IPS DF 4.7 (cell line): ENCODE measurements around the gene WFS1.

Experiments
- DNase-seq: peaks from one replicate; pipeline ENCODE4 v3.0.0-alpha.2; 2013; ENCODE audit warnings: low spot score; ENCODE audit errors: extremely low read depth

WFS1 gene

DNA sequence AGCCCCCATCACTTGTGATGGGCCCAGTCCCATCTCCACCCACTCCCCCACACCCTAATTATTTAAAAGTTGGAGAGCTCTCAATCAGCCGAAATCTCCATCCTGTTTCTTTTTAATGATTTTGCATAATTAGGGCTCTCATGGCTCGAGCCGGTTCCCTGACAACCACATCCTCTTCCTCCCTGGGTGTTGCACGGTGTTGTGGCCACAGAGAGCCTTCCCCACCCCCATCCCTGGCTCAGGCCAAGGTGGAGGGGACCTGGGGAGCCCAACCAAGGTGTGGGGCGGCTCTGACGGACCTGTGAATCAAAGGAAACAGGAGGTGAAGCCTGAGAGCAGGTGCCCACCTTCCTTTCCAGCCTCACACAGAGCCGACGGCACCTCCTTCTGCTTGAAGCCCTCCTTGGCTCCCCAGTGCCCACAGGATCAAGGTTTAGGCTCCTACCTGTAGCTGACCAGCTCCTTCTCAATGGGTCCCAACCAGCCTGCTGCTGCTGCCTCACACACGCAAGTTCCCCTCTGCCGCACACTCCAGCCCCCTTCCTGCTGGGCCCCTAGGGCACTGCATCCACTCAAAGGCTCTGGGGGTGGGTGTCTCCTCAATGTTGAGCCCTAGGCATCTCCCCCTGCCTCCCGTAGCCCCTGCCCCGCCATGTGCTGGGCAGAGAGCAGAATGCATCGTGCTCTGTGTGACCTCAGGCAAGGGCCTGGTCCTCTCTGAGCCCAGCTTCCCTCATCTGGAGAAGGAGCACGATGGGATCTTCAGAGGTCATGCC lies 68.7 kb downstream of the WFS1 start:
- DNase-seq: no peak

DNA sequence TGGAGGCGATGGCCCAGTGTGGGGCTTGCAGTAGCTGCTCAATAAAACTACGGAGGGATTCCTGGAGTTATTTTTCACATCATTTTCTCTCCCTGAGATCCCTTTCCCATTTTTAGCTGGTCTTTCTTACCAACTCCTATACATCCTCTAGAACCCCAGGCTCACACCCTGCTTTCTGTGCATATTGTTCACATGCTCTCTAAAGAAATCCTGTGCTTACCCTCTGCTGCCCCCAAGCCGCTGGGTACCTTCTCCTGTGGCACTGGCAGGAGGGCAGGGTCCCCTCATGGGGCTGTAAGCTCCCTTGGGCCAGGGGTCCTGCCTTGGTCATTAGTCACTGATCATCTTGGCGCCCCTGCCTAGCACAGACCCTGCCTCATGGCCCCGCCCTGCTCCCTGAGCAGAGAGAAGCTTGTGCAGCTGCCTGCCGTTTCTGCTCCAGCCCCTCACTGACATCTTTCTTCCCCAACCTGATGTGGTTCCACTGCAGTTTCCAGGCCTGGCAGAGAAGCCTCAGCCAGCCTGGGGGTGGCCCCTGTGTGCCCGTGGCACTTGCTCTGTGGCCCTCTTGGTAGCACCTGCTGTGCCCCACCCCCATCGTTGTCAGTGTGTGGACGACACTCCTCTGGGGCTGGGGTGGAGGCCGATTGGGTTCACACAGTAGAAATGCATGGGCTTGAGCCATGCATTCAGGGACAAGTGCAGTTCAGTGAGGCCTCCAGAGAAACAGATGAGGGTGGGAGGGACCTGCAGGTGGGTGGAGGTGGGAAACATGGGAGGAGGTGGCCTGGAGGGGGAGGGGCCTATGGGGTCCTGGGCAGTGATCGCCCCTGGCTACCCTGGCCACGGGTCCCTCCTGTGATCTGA lies 69.5 kb downstream of the WFS1 start:
- no peak for DNase-seq

DNA sequence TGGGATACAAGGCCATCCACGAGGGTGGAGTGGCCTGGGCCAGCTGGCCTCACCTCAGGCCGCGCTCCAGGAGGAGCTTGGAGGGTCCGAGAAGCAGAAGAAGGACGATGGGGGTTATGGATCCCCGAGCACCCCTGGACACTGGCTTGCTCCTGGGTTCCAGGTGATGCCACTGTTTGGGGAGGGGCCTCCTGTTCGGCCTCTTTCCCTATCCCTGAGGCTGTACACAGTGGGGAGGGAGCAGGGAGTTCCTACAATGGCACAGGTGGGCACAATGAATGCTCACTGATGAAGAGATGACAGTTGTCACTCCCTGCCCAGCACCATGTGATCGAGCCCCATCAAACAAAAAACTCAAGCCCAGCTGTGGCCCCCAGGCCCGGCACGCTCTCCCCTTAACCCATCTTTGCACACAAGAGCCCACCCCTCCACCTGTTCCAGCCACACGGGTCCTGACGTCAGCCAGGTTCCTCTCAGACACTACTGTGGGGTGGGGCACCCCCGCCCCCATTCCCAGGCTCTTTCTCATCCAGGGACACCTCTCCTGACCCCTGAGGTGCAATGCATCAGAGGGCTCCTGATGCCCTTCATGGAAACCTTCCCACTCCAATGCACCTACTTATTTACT lies 70.3 kb downstream of the WFS1 start:
- no peak for DNase-seq

DNA sequence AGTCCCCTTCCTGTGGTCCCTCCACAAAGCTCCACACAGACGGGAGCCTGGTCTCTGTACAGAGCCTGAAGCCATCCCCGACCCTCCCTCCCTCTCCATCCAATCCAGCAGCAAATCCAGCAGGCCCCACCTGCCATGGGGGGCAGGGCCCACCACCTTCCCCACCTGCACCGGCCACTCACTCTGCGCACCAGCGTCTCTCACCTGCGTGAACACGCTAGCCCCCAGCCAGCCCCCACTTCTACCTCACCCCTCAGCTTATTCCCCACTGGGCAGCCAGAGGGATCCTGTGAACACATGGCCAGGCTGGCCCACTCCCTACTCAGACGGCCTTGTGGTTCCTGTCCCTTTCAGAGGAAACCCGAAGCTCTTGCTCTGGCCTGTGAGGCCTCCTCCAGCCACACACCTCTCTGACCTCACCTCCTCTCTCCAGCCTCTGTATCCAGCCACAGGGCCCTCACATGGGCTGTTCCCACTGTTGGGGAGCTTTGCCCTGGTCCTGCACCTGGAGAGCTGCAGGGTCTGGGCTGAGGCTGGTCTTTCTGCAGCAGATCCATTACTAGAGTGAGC lies 70.9 kb downstream of the WFS1 start:
- no peak for DNase-seq

DNA sequence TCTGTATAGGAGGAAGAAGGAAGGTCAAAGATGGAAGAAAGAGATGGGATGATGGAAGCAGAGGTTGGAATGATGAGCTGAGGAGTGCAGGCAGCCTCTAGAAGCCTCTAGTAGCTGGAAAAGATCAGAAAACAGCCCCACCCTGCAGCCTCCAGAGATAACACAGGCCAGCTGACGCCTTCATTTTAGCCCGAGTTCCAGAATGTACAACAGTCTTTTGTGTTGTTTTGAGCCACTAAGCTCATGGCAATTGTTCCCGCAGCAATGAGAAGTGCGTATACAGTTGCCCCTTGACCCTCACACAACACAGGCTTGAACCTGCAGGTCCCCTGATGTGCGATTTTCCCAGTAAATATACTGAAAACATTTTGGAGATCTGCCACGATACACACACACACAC lies 72.0 kb downstream of the WFS1 start:
- no peak for DNase-seq

DNA sequence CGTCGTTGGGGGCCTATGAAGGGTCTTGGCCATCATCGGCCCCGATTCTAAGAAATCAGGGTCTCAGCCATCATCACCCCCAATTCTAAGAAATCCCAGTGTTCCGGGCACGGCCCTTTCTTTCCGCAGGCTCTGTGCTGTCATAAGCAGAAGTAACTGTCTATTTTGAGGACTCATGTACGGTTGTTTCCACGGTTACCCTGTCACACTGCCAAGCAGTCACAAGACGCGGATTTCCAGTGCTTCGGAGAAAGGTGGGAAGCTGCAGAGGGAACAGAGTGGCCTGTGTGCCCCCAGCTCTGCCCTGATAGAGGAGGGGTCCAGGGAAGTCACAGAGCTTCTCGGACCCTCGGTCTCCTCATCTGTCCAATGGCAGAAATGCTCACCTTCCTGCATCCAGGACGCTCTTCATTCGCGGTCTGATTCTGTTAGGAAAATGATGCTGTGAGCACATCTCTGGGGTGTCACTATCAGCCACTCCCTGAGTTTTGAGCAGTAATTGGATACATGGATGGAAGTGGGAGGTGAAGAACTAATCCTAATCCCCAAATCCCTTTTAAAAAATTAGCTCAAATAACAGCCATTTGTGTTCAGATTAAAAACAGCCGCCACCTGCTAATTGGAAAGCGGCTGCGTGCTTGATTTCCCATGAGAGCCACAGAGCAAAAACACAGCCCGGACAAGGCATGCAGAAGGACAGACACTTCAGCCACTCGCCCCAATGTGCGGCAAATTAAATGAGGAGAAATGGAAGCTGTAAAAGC lies 73.1 kb downstream of the WFS1 start:
- no peak for DNase-seq

DNA sequence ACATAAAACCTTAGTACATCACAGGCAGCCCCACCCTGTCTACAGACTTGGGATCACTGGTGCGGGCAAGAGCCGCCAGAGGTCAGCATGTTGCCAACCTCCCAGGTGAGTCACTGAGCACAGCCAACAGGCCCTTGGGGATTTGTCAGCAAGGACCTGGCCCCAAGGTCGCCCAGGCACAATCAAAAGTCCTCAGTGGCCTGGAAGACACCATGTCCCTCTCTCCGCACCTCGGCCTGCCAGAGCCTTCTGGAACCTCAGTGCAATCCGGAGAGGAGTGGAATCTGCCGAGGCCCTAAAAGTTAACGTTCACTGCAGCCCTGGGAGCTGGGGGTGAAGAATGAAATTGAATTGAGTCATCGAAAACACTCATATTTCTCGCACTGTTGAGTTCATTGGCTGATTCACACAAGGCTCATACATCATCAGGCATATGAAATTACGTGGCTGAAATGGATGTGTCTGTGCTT lies 74.3 kb downstream of the WFS1 start:
- DNase-seq: no peak

DNA sequence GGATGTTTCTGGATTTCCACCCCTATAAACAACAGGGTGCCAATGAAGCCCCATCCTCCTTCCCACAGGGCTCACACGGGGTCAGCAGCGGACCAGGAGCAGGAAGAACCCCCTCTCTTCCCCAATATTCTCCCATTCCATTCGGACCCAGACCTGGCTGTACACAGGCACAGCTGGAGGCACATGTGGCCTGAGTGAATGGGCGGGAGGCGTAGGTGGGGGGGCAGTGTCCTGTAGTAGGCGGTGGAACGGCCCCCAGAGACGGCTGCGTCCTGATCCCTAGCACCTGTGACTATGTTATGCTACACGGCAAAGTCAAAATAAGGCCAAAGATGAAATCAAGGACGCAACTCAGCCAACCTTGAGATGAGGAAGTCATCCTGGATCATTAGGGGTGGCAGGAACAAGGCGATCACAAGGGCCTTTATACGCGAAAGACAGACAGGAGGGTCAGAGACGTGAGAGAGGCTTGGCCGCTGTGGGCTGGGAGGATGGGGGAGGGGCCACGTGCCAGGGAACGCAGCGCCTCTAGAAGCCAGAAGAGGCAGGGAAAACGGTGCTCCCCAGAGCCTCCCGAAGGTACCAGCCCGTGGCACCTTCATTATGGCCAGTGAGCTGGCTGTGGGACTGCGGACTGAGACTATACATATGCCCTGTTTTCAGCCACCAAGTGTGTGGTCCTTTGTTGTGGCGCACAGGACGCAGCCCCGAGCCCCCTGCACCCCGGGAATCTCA lies 75.6 kb downstream of the WFS1 start:
- no peak for DNase-seq

DNA sequence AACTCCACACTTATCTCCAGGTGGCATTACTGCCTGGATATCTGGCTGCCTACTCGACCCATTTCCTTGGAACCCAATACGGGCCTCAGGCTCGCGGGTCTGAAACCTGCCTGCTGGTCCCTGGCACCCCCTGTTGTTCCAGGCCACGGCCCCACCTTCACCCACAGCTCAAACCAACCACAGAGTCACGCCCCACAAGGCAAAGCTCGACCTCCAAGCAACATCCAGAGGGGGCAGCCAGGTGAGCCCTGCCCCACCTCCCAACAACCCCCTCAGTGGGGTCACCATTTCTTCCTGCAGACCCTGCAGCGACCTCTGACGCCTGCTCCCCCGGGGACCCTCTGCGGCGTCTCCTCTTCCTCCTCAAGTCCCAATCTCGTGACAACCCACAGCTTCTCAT lies 76.2 kb downstream of the WFS1 start:
- no peak for DNase-seq

DNA sequence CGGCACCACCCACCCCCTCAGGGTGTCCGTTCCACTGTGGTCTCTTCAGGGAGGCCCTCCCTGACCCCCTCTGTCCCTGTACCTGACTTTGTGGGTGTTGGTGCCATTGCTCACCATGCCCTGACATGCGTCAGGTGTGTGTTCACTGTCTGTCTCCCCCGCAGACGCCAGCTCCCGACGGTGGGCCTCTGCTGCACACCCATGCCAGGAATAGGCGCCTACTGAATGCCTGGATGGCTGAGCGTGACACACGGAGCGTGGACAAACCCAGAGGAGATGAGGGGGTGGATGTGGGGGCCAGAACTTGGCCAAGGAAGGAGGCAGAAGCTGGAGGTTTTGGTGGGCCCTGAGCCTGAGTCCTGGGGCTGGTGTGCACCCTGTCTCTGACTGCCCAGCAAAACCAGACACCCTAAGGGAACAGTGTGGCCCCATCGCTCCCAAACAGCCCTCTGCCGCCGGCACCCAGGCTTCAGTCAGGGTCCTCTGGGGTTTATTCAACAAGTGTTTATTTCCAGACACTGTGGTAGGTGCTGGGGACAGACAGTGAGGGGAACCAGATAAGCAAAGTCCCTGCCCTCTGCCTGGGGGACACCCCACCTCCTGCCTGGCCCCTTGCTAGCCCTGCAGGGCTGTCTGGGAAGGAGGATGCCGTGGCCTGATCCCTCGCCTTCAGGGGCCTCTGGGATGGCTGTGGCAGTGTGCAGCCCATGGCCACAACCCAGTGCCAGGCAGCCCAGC lies 76.9 kb downstream of the WFS1 start:
- DNase-seq: no peak

DNA sequence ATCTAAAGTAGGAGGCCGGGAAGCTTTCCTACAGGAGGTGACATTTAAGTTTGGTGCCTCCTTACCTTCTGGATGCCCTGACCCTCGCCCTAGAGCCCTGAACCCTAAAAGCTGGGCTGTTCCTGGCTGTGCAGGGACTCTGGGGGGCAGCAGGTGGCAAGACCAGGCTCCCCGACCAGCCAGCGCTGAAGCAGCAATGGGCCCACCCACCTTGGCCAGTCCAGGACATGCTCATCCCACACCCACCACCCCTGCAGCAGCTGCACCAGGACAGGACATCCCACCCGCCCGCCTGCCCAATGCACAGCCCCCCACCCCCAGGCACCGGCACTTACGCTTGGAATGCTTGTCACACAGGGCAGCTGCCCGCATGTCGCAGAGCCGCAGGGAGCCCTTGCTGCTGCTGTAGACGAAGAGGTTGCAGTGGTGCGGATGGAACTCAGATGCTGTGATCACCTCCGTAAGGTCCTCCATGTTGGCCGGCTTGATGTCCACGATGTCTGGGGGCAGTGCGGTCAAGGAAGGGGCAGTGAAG lies 77.9 kb downstream of the WFS1 start:
- no peak for DNase-seq

DNA sequence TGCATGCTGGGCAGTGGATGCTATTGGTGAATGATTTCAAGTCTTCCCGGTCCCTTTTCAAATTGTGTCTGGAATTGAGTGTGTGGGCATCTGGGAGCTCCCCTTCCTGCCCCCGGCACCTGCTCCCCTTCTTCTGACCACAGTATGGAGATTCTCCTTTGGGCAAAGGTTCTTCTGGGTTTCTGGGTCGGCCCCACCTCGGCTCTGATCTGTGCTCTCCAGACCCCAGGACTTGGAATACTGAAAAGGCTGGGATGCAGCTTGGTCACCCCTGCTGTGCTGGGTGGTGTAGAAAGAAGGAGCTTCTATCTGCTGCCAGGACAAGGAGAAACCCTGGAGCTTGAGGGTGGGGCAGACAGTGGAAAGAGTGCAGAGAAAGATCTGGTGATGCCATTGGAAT lies 78.8 kb downstream of the WFS1 start:
- DNase-seq: no peak

DNA sequence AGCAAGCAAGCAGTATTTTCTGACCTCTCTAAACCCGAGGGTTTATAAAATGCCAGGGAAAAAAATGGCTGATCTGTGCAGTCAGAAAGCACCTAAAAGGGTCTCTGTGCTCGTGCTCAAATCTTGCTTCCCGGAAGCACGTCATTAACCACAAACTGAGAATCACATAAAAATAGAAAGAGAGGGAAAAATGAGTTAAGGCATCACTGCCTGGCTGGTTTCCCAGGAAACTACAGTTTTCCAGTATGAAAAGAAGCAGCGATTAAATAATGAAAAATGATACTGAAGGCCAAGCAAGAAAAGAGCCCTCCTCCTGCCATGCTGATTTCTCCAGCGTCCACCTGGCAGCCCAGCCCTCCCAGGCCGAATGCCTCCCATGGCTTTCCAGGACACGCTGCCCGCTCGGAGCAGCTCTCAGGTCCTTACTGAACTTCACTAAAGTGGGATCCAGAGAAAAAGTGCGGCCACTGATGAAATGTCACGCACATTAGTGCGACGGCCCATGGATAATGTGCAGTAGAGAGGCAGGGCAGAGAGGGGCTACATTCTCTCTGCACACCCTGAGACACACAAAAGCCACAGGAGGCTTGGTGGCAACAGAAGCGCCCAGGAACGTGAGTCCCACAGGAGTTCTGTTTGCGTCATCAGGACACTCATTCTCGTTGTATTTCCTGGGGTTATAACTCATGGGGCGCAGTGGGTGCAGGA lies 80.4 kb downstream of the WFS1 start:
- DNase-seq: no peak

DNA sequence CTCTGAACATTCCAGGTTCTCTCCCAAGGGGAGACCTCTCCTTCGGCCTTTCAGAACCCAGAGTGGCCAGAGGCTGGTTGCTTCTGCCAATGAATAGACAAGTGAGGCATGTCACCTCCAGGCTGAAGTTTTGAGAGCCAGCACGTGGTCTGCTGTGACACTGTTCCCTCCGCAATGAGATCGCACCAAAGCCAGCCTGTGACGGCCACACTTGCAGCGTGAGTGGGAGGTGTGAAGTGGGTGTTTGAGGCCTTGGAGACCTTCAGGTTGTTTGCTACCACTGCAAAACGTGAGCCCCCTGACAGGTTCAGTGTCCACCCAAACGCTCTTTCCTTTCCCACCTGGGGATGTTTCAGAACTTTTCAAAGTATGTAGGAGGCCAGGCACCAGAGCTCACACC lies 81.0 kb downstream of the WFS1 start:
- DNase-seq: no peak

DNA sequence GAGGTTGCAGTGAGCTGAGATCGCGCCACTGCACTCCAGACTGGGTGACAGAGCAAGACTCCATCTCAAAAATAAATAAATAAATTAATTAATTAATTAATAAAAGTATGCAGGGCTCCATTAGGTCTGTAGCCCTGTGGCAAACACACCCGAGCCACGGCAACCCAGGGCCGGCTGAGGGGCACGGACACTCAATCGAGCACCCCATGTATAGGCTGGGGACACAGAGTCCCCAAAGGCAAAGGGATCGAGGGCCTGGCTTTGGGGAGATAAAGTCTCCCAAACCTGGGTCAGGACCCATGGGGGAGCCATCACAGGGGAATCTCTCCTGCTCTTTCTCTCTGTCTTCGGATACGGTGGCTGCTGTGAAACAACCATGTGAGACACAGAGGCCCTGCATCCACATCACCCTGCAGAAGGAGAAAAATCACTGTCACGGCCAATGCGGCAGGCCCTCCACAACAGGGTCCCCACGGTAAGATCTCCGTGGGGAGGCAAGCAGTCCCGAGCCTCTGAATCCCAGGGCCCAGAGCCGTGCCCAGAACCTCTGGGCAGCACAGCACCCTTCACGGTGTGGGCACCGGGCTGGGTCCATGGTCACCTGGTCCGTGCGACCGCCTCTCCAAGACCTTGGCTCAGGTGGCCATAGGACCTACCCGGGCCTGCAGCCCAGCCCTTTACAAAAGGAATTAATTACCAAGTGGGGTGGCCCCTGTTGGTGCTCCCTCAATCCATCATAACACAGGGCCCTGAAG lies 81.8 kb downstream of the WFS1 start:
- DNase-seq: no peak

DNA sequence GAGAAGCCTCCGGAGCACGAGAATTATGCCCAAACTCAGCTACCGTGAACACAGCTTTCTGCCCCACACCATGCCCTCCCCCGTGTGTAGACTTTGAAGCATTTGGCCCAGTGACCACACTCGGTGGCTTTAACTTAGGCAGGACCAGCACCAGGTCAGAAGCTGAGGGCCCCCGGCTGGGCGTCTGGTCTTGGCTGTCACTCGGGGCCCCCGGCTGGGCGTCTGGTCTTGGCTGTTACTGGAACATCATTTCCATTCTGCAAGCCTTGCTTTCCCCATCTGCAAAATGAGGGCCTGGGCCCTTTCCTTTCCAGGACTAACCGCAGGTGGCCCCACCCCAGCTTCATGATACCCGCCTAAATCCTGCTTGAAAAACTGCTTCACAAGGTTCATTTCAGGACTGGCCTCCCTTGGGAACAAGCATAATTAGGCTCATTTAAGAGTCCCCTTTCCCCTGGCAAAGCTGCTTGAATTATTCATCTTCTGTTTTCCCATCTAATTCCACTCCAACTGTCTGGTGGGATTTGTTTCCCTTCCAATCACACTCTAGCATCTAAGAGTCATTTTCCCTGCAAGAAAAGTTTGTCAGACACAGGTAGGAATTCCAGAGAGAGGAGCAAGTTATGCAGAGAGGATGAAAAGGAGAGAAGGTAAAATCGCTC lies 82.5 kb downstream of the WFS1 start:
- DNase-seq: no peak
